Stimulated activated CD4-positive, alpha-beta T cell treated with anti-CD3 and anti-CD28 coated beads, Interleukin-1b, Interleukin-23, amount 100 ng/mL, for 4 hours (primary cell): ENCODE data around the gene ALLC.
"Not testable (repeated sequence)": the region's sequence is repeated elsewhere in the genome, so short reads cannot be mapped to it uniquely, and the experiment has no call there.

ENCODE experiments used
- DNase-seq, 2 donors: peaks; one replicate each; pipeline ENCODE4 v3.0.0-alpha.2; 2020; ENCODE audit warnings: low read depth in 2 of 2

The ALLC gene

DNA sequence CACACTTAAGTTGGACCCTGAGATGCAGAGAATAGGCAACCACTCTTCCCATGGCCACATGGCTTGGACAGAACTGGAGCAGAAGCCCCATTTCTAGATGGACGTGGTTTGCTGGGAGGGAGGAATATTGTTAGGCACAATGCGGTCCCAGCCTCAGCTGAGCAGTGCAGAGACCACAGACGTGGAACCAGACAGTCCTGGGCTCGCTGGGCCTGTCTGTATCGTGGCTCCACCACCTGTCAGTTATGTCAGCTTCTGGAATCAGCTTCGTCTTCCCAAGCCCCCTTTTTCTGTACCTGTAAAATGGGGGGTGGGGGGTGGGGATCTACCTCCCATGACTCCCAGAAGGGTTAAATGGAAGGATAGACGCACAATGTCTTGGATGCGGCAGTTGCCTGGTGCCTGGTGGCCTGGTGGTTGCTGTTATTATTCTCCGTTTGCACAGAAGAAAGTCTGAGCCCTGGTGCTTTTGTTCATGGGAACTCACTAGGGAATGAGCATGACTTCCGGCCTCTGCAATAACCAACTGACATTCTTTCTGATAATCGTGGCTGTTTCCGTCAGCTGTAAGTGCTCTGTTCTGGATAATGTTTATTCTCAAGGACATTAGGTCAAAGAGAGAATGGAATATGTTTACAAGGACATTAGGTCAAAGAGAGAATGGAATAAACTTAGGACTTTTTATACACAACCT is 31.7 kb upstream of the ALLC start:
- no peak for DNase-seq

DNA sequence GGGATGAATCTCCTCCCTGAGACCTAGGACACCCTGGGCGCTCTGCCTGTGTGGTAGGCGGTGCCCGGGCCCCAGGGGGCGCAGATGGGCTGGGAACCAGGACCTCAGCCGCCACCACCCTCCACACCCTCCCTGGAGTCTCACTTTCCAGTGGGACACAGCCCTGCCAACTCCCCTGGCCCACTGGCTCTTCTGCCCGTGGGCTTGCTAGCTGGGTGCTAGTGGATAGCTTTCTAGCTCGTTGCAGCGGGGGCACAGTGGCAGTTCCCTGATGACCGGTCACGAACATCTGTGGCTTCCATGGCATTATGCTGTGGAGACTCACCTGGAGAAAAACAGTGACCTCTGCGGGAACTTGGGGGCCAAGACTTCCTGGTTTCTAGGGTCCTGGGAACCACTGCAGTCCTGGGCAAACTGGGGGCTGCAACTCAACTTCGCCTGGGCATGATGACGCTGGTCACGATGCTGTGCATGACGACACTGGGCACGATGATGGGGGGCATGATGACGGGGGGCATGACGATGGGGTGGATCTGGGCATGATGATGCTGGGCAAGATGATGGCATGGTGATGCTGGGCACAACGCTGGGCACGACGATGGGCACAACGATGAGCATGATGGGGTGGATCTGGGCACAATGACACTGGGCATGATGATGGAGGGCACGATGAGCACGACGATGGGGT is 31.0 kb upstream of the ALLC start:
- DNase-seq = no peak

DNA sequence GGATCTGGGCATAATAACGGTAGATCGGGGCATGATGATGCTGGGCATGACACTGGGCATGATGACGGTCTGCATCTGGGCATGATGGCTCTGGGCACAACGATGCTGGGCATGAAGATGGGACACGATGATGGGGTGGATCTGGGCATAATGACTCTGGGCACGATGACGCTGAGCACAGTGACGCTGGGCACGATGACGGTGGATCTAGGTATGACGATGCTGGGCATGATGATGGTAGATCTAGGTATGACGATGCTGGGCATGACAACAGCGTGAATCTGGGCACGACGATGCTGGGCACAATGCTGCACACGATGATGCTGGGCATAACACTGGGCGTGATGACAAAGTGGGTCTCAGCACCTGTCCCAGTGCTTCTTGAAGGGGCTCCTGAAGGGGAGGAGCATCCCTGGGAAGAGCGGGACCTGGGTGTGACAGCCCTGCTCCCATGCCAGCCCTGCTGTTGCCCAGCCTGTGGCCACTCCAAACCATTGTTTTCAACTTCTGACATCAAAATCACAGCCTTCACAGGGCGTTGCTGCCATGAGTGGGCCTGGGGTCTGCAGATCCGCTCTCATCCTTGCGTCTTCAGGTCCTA is 30.4 kb upstream of the ALLC start:
- no peak for DNase-seq

GRCh38 chr2:3628241-3628679 is 29.7 kb upstream of the ALLC start:
- no peak for DNase-seq

DNA sequence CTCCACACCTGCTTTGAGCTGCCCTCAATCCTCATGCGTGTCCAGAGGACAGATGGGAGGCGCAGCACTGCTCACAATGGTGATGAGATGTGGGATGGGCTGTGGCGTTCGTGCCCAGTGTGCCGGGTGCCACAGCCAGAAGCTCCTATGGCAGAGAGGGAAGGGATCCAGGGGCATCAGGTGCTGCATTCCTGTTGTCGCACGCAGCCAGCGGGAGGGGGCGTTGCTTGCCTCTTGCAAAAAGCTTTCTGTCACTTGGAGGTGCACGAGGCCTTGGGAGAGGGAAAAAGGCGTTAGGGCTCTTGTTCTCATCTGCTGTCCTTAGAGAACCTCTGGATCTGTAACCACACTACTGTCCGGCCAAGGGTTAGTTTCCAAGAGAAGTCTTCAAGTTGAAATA is 29.2 kb upstream of the ALLC start:
- no peak for DNase-seq

DNA sequence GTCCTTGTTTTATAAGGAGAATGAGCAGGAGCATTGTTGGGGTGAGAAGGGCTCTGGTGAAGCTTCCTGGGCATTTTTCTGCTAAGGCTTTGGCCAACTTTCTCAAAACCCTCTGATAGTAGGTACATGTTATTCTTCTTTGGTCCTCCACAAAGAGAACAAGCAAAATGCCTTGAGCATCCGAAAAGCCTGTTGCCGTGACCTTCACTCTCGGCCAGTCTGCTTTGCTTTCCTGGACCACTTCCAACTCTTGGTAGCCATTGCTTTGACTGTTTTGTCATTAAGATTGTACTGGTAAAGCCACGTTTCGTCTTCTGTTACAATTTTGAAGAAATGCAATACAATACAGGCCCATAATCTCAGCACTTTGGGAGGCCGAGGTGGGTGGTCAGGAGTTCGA is 27.4 kb upstream of the ALLC start:
- DNase-seq = no peak

- DNase-seq = no peak
These were observed 26.7 kb upstream of the ALLC start for GRCh38 chr2:3631161-3631850.

- no peak for DNase-seq
These were observed 25.9 kb upstream of the ALLC start for GRCh38 chr2:3631851-3632659.

DNA sequence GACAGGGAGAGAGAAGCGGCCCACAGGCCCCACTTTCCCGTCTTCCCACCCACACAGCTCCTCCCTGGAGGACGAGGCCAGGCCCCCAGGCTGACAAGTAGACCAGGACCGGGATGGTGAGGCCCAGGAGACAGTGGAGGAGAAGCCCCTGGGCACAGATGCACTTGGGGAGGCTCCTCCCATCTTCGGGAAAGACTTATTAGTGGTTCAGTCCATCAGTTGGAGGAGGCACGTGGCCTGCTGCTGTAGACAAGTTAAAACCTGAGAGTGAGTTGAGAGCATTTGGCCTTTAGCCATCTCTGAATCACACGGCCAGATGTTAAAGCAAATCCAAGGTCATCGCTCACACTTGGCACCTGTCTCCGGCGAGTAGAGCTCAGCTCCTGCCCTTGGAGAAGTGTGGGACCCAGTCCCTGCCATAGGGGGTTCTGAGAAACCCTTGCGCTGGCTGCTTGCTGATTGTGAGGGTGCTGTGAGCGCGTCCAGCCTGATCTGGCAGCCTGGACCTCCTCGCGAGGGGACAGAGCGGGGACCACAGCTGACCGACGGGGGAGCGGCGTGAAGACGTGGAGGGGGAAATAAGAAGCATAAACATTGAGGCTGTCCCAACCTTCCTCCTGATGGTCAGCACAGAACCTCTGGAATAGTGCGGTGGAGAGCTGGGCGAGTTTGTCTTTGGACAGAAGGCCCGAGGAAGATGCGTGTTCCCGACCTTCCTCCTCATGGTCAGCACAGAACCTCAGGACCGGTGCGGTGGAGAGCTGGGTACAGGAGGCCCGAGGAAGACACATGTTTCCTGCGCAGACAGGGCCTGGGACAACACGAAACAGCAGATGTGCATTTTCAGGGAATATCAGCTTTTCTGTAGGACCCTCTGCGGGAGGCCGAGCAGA is 24.7 kb upstream of the ALLC start:
- DNase-seq = no peak

- no peak for DNase-seq
These were observed 23.9 kb upstream of the ALLC start for GRCh38 chr2:3633982-3634595.

DNA sequence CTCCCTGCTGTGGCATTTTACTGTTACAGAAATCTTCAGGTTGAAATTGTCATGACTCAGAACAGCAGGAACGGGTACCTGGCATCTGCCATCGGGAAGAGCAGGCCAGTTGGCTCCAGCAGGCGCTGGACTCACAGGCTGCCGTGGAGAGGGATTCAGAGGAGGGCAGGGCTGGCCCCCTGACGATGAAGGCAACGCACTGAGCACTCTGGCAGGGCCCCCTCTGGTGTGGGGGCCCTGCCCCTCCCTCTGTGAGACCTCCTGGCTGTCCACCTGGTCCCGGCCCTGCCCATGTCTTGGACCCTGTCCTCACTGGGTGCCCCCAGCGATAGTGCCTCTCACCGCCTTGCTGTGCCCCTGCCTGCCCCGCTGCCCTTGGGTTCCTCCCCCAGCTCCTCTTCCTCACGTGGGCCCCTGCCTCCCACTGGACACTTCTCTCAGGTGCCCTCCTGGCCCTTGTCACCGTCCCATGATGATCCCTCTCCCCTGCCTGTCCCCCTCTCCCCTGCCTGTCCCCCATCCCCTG is 23.3 kb upstream of the ALLC start:
- no peak for DNase-seq

DNA sequence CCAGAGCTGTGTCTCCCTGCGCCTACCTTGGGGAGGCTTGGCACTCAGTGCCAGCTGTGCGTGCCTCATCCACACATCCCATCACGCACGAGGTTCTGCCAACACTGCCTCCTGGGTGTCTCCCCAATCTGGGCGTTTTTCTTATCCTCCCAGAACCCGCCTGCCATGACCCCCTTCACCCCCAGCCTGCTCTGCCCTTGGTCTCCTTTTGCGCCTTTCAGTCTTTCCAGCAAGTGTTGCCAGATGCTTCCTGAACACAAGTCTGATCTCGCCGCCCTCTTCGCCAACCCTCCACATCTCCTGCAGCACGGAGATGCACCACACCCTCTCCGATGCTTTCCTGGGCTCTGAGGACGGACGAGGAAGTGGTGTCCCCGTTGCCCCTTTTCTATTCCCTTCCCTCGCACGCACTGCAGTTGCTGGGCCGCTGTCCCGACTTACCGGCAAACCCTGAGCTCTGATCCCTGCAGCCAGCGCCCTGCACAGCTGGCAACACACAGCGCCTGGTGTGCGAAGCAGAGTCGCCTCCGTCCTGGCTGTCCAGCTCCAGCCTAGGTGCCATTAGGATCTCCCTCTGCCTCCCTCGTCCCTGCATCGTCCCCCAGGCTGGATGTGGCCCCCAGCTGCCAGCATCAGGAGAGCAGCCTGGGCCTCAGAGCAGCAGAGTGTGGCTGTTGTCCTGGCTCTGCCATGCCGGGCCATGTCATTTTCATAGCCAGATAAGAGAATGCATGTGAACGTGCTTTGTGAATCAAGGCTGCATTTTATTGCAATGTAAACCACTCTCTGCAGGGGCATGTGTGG is 22.6 kb upstream of the ALLC start:
- DNase-seq = no peak

GRCh38 chr2:3635975-3636327 is 22.0 kb upstream of the ALLC start:
- DNase-seq = not testable (repeated sequence)

- no peak for DNase-seq
These were observed 21.3 kb upstream of the ALLC start for GRCh38 chr2:3636586-3637310.

DNA sequence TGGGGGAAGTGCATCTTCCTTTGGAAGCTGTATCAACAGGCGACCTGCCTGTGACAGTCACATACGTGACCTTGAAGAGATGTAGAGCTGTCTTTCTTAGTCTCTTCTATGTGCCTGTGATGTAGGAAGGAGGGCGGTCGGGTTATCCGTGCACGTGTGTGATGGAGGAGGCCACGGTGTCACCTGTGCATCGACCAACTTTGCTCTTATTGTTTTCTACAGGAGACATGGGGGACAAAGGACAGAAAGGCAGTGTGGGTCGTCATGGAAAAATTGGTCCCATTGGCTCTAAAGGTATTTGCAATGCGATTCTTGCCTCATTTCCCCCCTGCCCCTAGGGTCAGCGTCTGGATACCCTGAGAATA is 20.7 kb upstream of the ALLC start:
- DNase-seq = no peak

DNA sequence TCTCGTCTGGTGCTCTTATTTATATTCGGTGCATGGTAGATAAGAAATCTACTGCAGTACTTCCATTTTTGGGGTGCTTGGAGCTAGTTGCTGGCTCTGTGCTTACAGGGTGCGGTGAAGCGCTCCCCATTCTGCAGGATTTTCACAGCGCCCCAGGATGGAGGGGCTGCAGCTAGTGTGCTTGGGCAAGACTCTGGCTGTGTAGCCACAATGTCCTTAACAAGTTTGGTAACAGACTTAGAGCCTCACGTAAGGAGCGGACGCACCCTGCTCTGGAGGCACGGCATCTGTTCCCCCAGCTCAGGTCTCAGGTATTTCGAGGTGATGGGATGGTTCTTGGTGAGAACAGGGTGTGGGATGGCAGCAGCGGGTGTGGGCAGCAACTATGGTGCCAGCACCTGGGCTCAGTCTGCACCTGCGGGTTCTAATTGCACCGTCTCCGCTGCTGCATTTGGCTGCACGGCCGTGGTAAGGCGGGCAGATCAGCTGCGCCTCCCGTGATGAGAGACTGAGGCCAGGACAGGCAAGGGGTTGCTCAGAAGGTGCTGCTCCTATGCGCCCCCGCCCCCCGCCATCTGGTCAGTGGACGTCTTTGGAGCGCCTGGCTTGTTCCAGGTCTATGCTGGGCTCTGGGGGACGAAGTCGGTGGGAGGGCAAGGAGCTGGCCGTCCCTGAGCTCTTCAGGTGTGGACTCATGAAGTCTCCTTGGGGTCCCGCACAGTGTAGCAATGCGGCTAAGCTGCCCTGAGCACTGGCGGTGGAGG is 20.1 kb upstream of the ALLC start:
- no peak for DNase-seq

- no peak for DNase-seq
These were observed 19.6 kb upstream of the ALLC start for GRCh38 chr2:3638456-3638810.

- DNase-seq = no peak
These were observed 18.9 kb upstream of the ALLC start for GRCh38 chr2:3639015-3639630.
